Fibroblast of lung (primary cell): Measurements from ENCODE around the gene POLR2J.

ENCODE experiments used
- CTCF ChIP-seq, 2 donors: IDR thresholded peaks in 1 of 2; conservative IDR thresholded peaks in 1 of 2; 1 replicate in 1 of 2; 2 replicates in 1 of 2; pipeline ENCODE4 v1.5.1; 2011 to 2012; ENCODE audit warnings: low read length in 2 of 2, control low read depth in 1 of 2, inconsistent platforms in 1 of 2, low read depth in 1 of 2, mild to moderate bottlenecking in 1 of 2
- EZH2 ChIP-seq: IDR thresholded peaks from 2 replicates; pipeline ENCODE4 v1.5.1; 2012; ENCODE audit warnings: low read length, control low read depth, mild to moderate bottlenecking; ENCODE audit errors: missing control alignments

GRCh38 chr7:102463841-102464576, 14.7 kb downstream of the POLR2J start:
- no peak for TF ChIP-seq CTCF (conservative IDR thresholded peaks at IDR 0.05 in 1 of 2, IDR thresholded peaks at IDR 0.05 in 1 of 2; ENCODE audit: low read depth in 1 of 2, low read length in 2 of 2)
- no peak for TF ChIP-seq EZH2
